Measurements from ENCODE around the gene S100A7A.

Gene S100A7A

GRCh38 chr1:153415850-153416570 lies at the start of gene S100A7A:
Gene S100A7A, plus strand, starts transcription at chr1:153416520. Its CDS starts 1,563 bp downstream, at chr1:153418083.
- DNase-seq = no peak

- DNase-seq = no peak
Measured at GRCh38 chr1:153367090-153367489, 49.2 kb upstream of the S100A7A start.

- no peak for DNase-seq
Measured at GRCh38 chr1:153368495-153368894, 47.8 kb upstream of the S100A7A start.

GRCh38 chr1:153370146-153370545 lies 46.2 kb upstream of the S100A7A start:
- no peak for DNase-seq

GRCh38 chr1:153371231-153371630 lies 45.1 kb upstream of the S100A7A start:
- DNase-seq = no peak

- DNase-seq = no peak
Measured at GRCh38 chr1:153372571-153372970, 43.7 kb upstream of the S100A7A start.

- no peak for DNase-seq
Measured at GRCh38 chr1:153374071-153374470, 42.2 kb upstream of the S100A7A start.

GRCh38 chr1:153375511-153375910 lies 40.8 kb upstream of the S100A7A start, which contains the start of gene S100A12:
Gene S100A12, minus strand, starts transcription at chr1:153375621. Its CDS starts 1,029 bp downstream, at chr1:153374592.
- no peak for DNase-seq

- no peak for DNase-seq
Measured at GRCh38 chr1:153379591-153379990, 36.7 kb upstream of the S100A7A start.

- DNase-seq = no peak
Measured at GRCh38 chr1:153380711-153381110, 35.6 kb upstream of the S100A7A start.

- DNase-seq = no peak
Measured at GRCh38 chr1:153384958-153385580, 31.3 kb upstream of the S100A7A start.

- DNase-seq = no peak
Measured at GRCh38 chr1:153386500-153386901, 29.8 kb upstream of the S100A7A start.

GRCh38 chr1:153387001-153387400 lies 29.3 kb upstream of the S100A7A start:
- DNase-seq = no peak

GRCh38 chr1:153387785-153388184 lies 28.5 kb upstream of the S100A7A start:
- DNase-seq = no peak

GRCh38 chr1:153389401-153389800 lies 26.9 kb upstream of the S100A7A start:
- DNase-seq = no peak

GRCh38 chr1:153389973-153390879 lies 26.1 kb upstream of the S100A7A start:
- DNase-seq = no peak

- DNase-seq = no peak
Measured at GRCh38 chr1:153390938-153391710, 25.2 kb upstream of the S100A7A start, which contains the start of gene S100A8. Gene S100A8, minus strand, starts transcription at chr1:153391073. Its CDS starts 538 bp downstream, at chr1:153390535.

GRCh38 chr1:153392258-153392657 lies 24.1 kb upstream of the S100A7A start:
- DNase-seq = no peak

- DNase-seq = no peak
Measured at GRCh38 chr1:153392822-153393221, 23.5 kb upstream of the S100A7A start.

- DNase-seq = no peak
Measured at GRCh38 chr1:153393926-153394325, 22.4 kb upstream of the S100A7A start.

- DNase-seq = no peak
Measured at GRCh38 chr1:153394391-153394790, 21.9 kb upstream of the S100A7A start.

GRCh38 chr1:153395136-153395685 lies 21.1 kb upstream of the S100A7A start:
- no peak for DNase-seq

Data from NCI-H2227 treated with DMSO at 0.1 percent for 48 hours (cell line).